GM12872 (cell line): Measurements from ENCODE around the gene TTC5.
A peak's percentile ranks its signal among the peaks of the same experiment; 100 is the strongest.

Source experiments
- TF ChIP-seq, protein P1 (sequence below): IDR thresholded peaks from 3 replicates; pipeline ENCODE4 v1.5.1; 2011; ENCODE audit warnings: low read depth, mild to moderate bottlenecking, low read length, moderate library complexity; ENCODE audit not compliant: insufficient read depth

Gene TTC5

GRCh38 chr14:20295067-20295466 is 10.7 kb downstream of the TTC5 start:
- TF ChIP-seq, protein P1, sequence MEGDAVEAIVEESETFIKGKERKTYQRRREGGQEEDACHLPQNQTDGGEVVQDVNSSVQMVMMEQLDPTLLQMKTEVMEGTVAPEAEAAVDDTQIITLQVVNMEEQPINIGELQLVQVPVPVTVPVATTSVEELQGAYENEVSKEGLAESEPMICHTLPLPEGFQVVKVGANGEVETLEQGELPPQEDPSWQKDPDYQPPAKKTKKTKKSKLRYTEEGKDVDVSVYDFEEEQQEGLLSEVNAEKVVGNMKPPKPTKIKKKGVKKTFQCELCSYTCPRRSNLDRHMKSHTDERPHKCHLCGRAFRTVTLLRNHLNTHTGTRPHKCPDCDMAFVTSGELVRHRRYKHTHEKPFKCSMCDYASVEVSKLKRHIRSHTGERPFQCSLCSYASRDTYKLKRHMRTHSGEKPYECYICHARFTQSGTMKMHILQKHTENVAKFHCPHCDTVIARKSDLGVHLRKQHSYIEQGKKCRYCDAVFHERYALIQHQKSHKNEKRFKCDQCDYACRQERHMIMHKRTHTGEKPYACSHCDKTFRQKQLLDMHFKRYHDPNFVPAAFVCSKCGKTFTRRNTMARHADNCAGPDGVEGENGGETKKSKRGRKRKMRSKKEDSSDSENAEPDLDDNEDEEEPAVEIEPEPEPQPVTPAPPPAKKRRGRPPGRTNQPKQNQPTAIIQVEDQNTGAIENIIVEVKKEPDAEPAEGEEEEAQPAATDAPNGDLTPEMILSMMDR: no peak

GRCh38 chr14:20294636-20295035 is 11.1 kb downstream of the TTC5 start:
- TF ChIP-seq, protein P1: no peak

DNA sequence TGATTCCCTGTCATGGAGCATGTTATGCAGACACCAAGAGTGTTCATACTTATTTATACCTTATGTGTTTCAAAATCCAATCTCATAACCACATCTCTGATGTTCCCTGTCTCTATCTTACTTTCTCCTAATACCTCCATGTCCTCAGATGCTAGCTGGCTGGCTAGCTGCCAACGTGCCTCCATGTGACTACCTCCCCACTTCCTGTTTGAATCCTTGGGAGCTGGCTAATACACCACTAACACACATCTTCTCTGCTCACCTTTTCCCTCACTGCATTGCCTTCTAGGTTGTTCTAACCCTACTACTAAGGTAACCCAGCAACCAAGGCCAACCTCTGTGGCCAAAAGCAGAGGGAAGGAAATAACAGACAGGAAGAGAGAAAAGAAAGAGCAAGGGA is 27.3 kb downstream of the TTC5 start:
- TF ChIP-seq, protein P1: no peak

GRCh38 chr14:20277409-20277808 is 28.3 kb downstream of the TTC5 start:
- TF ChIP-seq, protein P1: no peak

- TF ChIP-seq, protein P1: no peak
These were observed 31.7 kb downstream of the TTC5 start for GRCh38 chr14:20274062-20274461.

DNA sequence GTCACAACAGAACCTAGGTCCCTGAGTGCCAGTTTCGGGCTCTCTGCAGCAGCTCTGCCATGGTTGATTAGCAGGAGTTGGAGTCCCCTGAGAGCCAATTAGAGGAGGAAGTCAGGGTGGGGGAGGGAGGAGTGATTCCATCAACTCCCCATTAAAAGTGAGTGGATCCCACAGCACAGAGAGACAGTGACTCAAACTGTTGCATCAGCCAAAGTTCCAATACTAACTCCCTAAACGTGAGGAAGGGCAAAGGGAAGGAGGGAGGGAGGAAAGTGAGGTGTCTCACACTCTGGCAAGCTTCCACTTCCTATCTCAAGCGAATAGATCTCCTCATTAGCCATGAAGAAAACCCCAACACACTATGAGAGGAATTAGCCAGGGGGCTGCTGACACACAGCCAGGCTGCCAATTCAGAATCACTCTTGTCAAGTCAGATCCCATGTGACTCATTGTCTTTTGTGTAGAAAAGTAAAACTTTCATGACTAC is 43.1 kb downstream of the TTC5 start:
- TF ChIP-seq, protein P1: no peak

DNA sequence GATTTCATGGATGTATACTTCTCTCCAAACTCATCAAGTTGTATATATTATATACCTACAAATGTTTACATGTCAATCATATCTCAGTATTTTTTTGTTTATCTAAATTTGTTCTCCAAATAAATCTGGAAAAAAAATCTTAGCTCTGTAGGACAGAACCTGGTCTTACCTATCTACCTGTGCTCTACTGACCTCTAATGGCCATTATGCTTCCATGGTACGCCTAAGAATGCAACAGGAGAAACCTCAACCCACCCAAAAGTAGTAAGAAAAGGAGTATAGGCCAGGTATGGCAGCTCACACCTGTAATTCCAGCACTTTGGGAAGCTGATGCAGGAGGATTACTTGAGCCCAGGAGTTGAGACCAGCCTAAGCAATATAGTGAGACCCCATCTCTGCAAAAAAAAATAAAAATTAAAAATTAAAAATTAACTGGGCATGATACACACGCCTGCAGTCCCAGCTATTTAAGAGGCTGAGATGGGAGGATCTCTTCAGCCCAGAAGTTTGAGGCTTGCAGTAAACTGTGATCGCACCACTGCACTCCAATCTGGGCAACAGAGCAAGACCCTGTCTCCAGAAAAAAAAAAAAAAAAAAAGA is 58.0 kb downstream of the TTC5 start:
- TF ChIP-seq, protein P1: peak; percentile 34; the same call in 2 of the 3 replicates
